Activated CD8-positive, alpha-beta T cell treated with anti-CD3 and anti-CD28 coated beads for 36 hours (primary cell): ENCODE results near the gene PITPNC1. TPM values are rescaled to one million over a fixed set of nuclear protein-coding genes. Genes with fewer than 3 reads are reported as not detected.

Experiments
- ATAC-seq: fragments of 200-7000 bp; cut with Tn5 transposase; one replicate; pipeline ENCODE4 v1.10.0; 2021; ENCODE audit warnings: mild to moderate bottlenecking, moderate library complexity
- CTCF ChIA-PET: fragments of 350-600 bp; sonication (Branson Sonifier 250); formaldehyde crosslinking; loops from one replicate; lab custom pipeline; 2021; ENCODE audit warnings: antibody characterized with exemption; lab: Charles Lee
- POLR2A ChIA-PET: fragments of 350-600 bp; sonication (Branson Sonifier 250); formaldehyde crosslinking; loops from one replicate; lab custom pipeline; 2021; ENCODE audit warnings: antibody characterized with exemption; lab: Charles Lee
- DNase-seq: peaks from one replicate; pipeline ENCODE4 v3.0.0-alpha.2; 2020
- H3K27ac Mint-ChIP-seq: one replicate; pipeline ENCODE4 v1.8.0; 2021; ENCODE audit warnings: mild to moderate bottlenecking, mixed read lengths
- H3K27me3 Mint-ChIP-seq: one replicate; pipeline ENCODE4 v1.8.0; 2021; ENCODE audit warnings: mixed read lengths
- H3K36me3 Mint-ChIP-seq: one replicate; pipeline ENCODE4 v1.8.0; 2021; ENCODE audit warnings: low read depth, mixed read lengths
- H3K4me1 Mint-ChIP-seq: one replicate; pipeline ENCODE4 v1.8.0; 2021; ENCODE audit warnings: low read depth, mixed read lengths
- H3K4me3 Mint-ChIP-seq: one replicate; pipeline ENCODE4 v1.8.0; 2021; ENCODE audit warnings: mild to moderate bottlenecking, moderate library complexity, mixed read lengths
- H3K9me3 Mint-ChIP-seq: one replicate; pipeline ENCODE4 v1.8.0; 2021; ENCODE audit warnings: mixed read lengths
- intact Hi-C: fragments of 100-400 bp; cut with micrococcal nuclease; formaldehyde crosslinking; loops from one replicate; pipeline ENCODE4 v1.10.0; 2022
- total RNA-seq, 2 experiments: library from RNA; stranded (reverse); gene quantifications; one replicate each; pipeline ENCODE4 v1.2.3, GENCODE V29; 2021
- TF ChIP-seq, protein P1 (sequence below): fragments of 200-600 bp; IDR thresholded peaks from one replicate; pipeline ENCODE4 v1.8.0; 2022; ENCODE audit warnings: antibody characterized with exemption, mild to moderate bottlenecking

PITPNC1 gene
- total RNA-seq, 2 experiments from 2014 or later, result 51.8 to 56.3 TPM

DNA sequence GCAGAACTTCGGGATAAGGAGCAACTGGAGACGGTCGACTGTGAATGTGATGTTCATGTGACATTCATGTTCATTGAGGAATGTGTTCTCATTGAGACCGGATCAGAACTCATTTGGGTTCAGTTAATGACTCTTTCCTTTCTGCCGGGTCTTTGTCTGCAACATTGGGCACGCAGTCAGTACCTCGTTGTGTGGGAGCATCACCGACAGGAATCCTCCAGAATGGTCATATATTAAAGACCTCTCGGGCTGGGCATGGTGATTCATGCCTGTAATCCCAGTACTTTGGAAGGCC lies 144.6 kb downstream of the PITPNC1 start:
- Mint-ChIP-seq H3K27me3 (no peaks in the 10 kb centered on the region), H3K27ac (no peak overlapping the region), H3K36me3 (peaks cover 10% of the 10 kb centered on the region), H3K4me1 (peaks cover 57% of the 10 kb centered on the region), H3K9me3 (peaks cover 9% of the 10 kb centered on the region), H3K4me3 (no peak overlapping the region)
- no peak for DNase-seq
- TF ChIP-seq, protein P1, sequence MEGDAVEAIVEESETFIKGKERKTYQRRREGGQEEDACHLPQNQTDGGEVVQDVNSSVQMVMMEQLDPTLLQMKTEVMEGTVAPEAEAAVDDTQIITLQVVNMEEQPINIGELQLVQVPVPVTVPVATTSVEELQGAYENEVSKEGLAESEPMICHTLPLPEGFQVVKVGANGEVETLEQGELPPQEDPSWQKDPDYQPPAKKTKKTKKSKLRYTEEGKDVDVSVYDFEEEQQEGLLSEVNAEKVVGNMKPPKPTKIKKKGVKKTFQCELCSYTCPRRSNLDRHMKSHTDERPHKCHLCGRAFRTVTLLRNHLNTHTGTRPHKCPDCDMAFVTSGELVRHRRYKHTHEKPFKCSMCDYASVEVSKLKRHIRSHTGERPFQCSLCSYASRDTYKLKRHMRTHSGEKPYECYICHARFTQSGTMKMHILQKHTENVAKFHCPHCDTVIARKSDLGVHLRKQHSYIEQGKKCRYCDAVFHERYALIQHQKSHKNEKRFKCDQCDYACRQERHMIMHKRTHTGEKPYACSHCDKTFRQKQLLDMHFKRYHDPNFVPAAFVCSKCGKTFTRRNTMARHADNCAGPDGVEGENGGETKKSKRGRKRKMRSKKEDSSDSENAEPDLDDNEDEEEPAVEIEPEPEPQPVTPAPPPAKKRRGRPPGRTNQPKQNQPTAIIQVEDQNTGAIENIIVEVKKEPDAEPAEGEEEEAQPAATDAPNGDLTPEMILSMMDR, result no peak
- ChIA-PET POLR2A (interaction anchor here (1.7 kb wide), 1 partner anchor 10 kb away, joined by 5 read pairs; no protein-coding TSS in a partner anchor), CTCF (no interaction called here)
- no peak for ATAC-seq
- intact Hi-C loops, result no loop called here

DNA sequence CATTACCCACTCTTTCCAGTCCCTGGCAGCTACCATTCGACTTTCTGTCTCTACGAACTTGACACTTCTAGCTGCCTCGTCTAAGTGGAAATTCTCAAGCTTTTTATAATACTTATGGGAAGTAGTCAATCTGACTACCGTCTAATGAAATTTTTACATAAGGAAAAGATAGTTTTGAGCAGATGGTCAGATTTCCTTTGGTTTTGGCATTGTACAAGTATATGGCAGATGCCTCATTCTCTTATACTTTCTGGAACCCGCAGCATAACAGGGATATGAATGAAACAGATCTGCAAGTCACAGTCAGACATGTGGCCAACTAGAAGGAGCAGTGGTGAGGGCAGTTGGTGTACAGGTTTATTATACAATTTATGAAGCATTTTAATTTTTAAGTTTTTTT lies 146.0 kb downstream of the PITPNC1 start:
- POLR2A ChIA-PET, result interaction anchor here (0.6 kb wide), 1 partner anchor 19 kb away, joined by 3 read pairs; no protein-coding TSS in a partner anchor
- Mint-ChIP-seq H3K9me3 (no peaks in the 10 kb centered on the region), H3K36me3 (peaks cover 5% of the 10 kb centered on the region), H3K27me3 (no peaks in the 10 kb centered on the region), H3K4me1 (peaks cover 52% of the 10 kb centered on the region), H3K4me3 (no peak overlapping the region), H3K27ac (no peak overlapping the region)
- TF ChIP-seq, protein P1, result no peak
- DNase-seq (no peak), ATAC-seq (no peak)
- CTCF ChIA-PET, result interaction anchor here (0.7 to 1.4 kb wide), 4 partner anchors 8 to 144 kb away, joined by 3 to 4 read pairs (median 3); no protein-coding TSS in a partner anchor
- intact Hi-C loops, result no loop called here

DNA sequence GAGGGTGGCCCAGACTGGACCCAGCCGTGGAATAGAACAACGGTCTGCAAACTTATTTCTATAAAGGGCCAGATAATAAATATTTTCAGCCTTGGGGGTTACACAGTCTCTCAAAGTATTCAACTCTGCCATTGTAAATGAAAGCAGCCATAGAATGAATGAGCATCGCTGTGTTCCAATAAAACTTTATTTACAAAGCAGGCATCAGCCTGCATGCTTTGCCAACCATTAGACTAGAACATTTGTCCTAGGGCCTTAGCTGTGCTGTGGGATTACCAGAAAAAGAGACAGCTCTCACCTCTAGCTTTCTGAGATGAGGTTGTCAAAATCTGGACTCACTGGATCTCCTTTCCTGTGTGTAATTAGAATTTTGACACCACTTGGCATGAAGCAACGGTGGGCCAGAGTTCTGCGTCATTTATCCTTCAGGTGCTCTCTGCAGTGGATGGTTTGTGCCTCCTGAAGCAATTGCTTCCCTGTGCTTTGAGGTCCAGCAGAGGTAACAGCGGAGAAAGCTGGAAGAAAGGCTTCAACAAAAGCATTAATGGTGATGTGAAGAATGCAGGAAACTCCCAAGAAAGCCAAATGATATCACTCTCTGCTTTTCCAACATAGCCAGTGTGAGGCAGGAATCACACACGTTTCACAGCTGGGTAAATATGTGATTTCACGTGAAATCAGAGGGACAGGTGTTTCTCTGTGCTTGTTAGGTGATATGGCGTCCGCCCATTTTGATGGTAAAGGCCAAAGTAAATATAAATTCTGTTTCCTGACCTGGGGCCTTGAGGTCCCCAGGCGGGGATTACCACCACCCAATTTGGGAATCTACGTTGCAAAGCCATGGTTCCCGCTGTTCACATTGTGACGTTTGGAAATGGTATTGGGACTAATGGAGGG lies 148.4 kb downstream of the PITPNC1 start:
- CTCF ChIA-PET, result interaction anchor here (1.3 kb wide), 1 partner anchor 146 kb away, joined by 3 read pairs; no protein-coding TSS in a partner anchor
- Mint-ChIP-seq H3K4me3 (no peak overlapping the region), H3K4me1 (peaks cover 39% of the 10 kb centered on the region)

DNA sequence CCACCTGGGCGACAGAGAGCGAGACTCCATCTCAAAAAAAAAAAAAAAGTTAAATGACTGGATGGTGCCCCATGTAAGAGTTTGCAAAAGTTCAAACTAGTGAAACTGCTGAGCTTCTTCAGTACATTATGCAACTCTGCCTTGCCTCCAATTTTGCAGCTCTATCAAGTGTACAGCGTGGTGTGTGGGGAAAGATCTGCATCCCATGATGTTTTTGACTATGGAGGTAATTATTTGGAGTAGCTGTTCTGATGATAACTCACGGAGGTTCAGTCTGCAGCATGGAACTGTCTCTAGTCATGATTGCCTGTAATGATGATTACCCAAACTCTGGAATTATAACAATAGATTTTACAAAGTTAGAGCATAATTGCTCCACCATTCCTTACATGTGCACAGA lies 149.6 kb downstream of the PITPNC1 start:
- Mint-ChIP-seq H3K27me3 (no peaks in the 10 kb centered on the region), H3K9me3 (no peaks in the 10 kb centered on the region), H3K4me1 (peaks cover 38% of the 10 kb centered on the region), H3K36me3 (peaks cover 3% of the 10 kb centered on the region), H3K27ac (no peak overlapping the region), H3K4me3 (no peak overlapping the region)
- ChIA-PET CTCF (interaction anchor here (1.4 kb wide), 1 partner anchor 10 kb away, joined by 4 read pairs; no protein-coding TSS in a partner anchor), POLR2A (no interaction called here)
- intact Hi-C loops, result no loop called here
- ATAC-seq, result no peak
- no peak for DNase-seq
- TF ChIP-seq, protein P1, result no peak

More for the DNA sequence above, 148.4 kb downstream of the PITPNC1 start:
- POLR2A ChIA-PET, result interaction anchor here (1.2 kb wide), 1 partner anchor 30 kb away, joined by 3 read pairs; no protein-coding TSS in a partner anchor
- peaks cover 3% of the 10 kb centered on the region for H3K36me3 Mint-ChIP-seq
- H3K9me3 Mint-ChIP-seq, result no peaks in the 10 kb centered on the region
- H3K27me3 Mint-ChIP-seq, result no peaks in the 10 kb centered on the region
- intact Hi-C loops, result no loop called here
- ATAC-seq (no peak), DNase-seq (no peak)
- no peak overlapping the region for H3K27ac Mint-ChIP-seq
- TF ChIP-seq, protein P1, result no peak
